WERI-Rb-1 (cell line): ENCODE results near the gene SMO.

Experiments
- DNase-seq: peaks from one replicate; pipeline ENCODE4 v3.0.0-alpha.2; 2020
- H3K27ac ChIP-seq: fragments of 250-450 bp; sonication (Bioruptor Pico); 2 replicates; pipeline ENCODE4 v1.5.1; 2020; ENCODE audit warnings: mild to moderate bottlenecking, moderate library complexity
- H3K27me3 ChIP-seq: fragments of 250-450 bp; sonication (Bioruptor Pico); 2 replicates; pipeline ENCODE4 v1.5.1; 2021; ENCODE audit warnings: mild to moderate bottlenecking, low read depth, moderate library complexity; ENCODE audit not compliant: insufficient read depth, severe bottlenecking
- H3K36me3 ChIP-seq: fragments of 250-450 bp; sonication (Bioruptor Pico); 2 replicates; pipeline ENCODE4 v1.5.1; 2020; ENCODE audit warnings: mild to moderate bottlenecking, moderate library complexity
- H3K4me3 ChIP-seq: 2 replicates; pipeline ENCODE4 v1.5.1; 2011; ENCODE audit warnings: low read depth, mild to moderate bottlenecking, control low read depth, low read length
- H3K9me3 ChIP-seq: fragments of 250-450 bp; sonication (Bioruptor Pico); 2 replicates; pipeline ENCODE4 v1.5.1; 2021; ENCODE audit warnings: mild to moderate bottlenecking, moderate library complexity; ENCODE audit not compliant: severe bottlenecking
- CTCF ChIP-seq: IDR thresholded peaks from 2 replicates; pipeline ENCODE4 v1.5.1; 2011; ENCODE audit warnings: low read depth, mild to moderate bottlenecking, control low read depth, inconsistent platforms, low read length

Gene SMO

GRCh38 chr7:129262324-129262723 lies 73.9 kb downstream of the SMO start:
- DNase-seq = no peak
- no peak overlapping the region for H3K4me3 ChIP-seq
- H3K27ac ChIP-seq = no peak overlapping the region
- no peaks in the 10 kb centered on the region for H3K9me3 ChIP-seq
- no peak for TF ChIP-seq CTCF
- no peaks in the 10 kb centered on the region for H3K27me3 ChIP-seq
- no peaks in the 10 kb centered on the region for H3K36me3 ChIP-seq
